HEK293 (cell line): ENCODE data around the gene AP2M1.

Source experiments
- BCL11A ChIP-seq: fragments of 450-650 bp; formaldehyde crosslinking; IDR thresholded peaks from 2 replicates; pipeline ENCODE4 v1.5.1; 2016; ENCODE audit warnings: low read depth, missing biosample characterization, missing genetic modification characterization
- GLI2 ChIP-seq: fragments of 450-650 bp; formaldehyde crosslinking; IDR thresholded peaks from 2 replicates; pipeline ENCODE4; 2017; ENCODE audit warnings: missing biosample characterization, missing genetic modification characterization, low read depth, borderline replicate concordance
- HOXD13 ChIP-seq: sonication (generic); formaldehyde crosslinking; IDR thresholded peaks from 2 replicates; pipeline ENCODE4 v1.8.0; 2022; ENCODE audit warnings: missing genetic modification reagents, borderline replicate concordance
- KLF10 ChIP-seq: fragments of 450-650 bp; IDR thresholded peaks from 2 replicates; pipeline ENCODE4 v1.5.1; 2018; ENCODE audit warnings: missing biosample characterization, mild to moderate bottlenecking, missing genetic modification characterization
- KLF7 ChIP-seq: fragments of 450-650 bp; formaldehyde crosslinking; IDR thresholded peaks from 2 replicates; pipeline ENCODE4 v1.5.1; 2016; ENCODE audit warnings: missing biosample characterization, missing genetic modification characterization, borderline replicate concordance
- RBAK ChIP-seq: fragments of 450-650 bp; formaldehyde crosslinking; IDR thresholded peaks from 2 replicates; pipeline ENCODE4 v1.5.1; 2016; ENCODE audit warnings: missing biosample characterization, missing genetic modification characterization
- SP3 ChIP-seq: fragments of 450-650 bp; formaldehyde crosslinking; IDR thresholded peaks from 2 replicates; pipeline ENCODE4 v1.5.1; 2016; ENCODE audit warnings: missing biosample characterization, missing genetic modification characterization
- ZBTB48 ChIP-seq: fragments of 450-650 bp; formaldehyde crosslinking; IDR thresholded peaks from 2 replicates; pipeline ENCODE4 v1.5.1; 2016; ENCODE audit warnings: missing biosample characterization, missing genetic modification characterization
- ZEB2 ChIP-seq: fragments of 450-650 bp; formaldehyde crosslinking; IDR thresholded peaks from 2 replicates; pipeline ENCODE4 v1.5.1; 2016; ENCODE audit warnings: missing biosample characterization, missing genetic modification characterization
- ZFP3 ChIP-seq: fragments of 450-650 bp; formaldehyde crosslinking; IDR thresholded peaks from 2 replicates; pipeline ENCODE4 v1.5.1; 2016; ENCODE audit warnings: low read depth, missing biosample characterization, missing genetic modification characterization
- ZNF132 ChIP-seq: fragments of 450-650 bp; formaldehyde crosslinking; IDR thresholded peaks from 2 replicates; pipeline ENCODE4 v1.5.1; 2017; ENCODE audit warnings: missing biosample characterization, missing genetic modification characterization, borderline replicate concordance
- ZNF202 ChIP-seq: fragments of 450-650 bp; formaldehyde crosslinking; IDR thresholded peaks from 2 replicates; pipeline ENCODE4 v1.5.1; 2016; ENCODE audit warnings: missing biosample characterization, missing genetic modification characterization, borderline replicate concordance
- ZNF211 ChIP-seq: fragments of 450-650 bp; formaldehyde crosslinking; IDR thresholded peaks from 2 replicates; pipeline ENCODE4 v1.5.1; 2016; ENCODE audit warnings: low read depth, missing biosample characterization, missing genetic modification characterization
- ZNF214 ChIP-seq: fragments of 450-650 bp; formaldehyde crosslinking; IDR thresholded peaks from 2 replicates; pipeline ENCODE4 v1.5.1; 2017; ENCODE audit warnings: missing biosample characterization, mild to moderate bottlenecking, missing genetic modification characterization, borderline replicate concordance
- ZNF37A ChIP-seq: fragments of 450-650 bp; IDR thresholded peaks from 2 replicates; pipeline ENCODE4 v1.5.1; 2018; ENCODE audit warnings: missing biosample characterization, missing genetic modification characterization
- ZNF416 ChIP-seq: fragments of 450-650 bp; formaldehyde crosslinking; IDR thresholded peaks from 2 replicates; pipeline ENCODE4 v1.5.1; 2016; ENCODE audit warnings: missing biosample characterization, missing genetic modification characterization
- ZNF521 ChIP-seq: fragments of 450-650 bp; formaldehyde crosslinking; IDR thresholded peaks from 2 replicates; pipeline ENCODE4 v1.5.1; 2017; ENCODE audit warnings: missing biosample characterization, mild to moderate bottlenecking, missing genetic modification characterization
- ZNF658 ChIP-seq: fragments of 450-650 bp; formaldehyde crosslinking; IDR thresholded peaks from 2 replicates; pipeline ENCODE4; 2016; ENCODE audit warnings: missing biosample characterization, missing genetic modification characterization
- ZNF677 ChIP-seq: fragments of 450-650 bp; IDR thresholded peaks from 2 replicates; pipeline ENCODE4 v1.5.0; 2018; ENCODE audit warnings: missing biosample characterization, mild to moderate bottlenecking, missing genetic modification characterization, moderate library complexity
- ZNF707 ChIP-seq: fragments of 450-650 bp; formaldehyde crosslinking; IDR thresholded peaks from 2 replicates; pipeline ENCODE4 v1.5.1; 2016; ENCODE audit warnings: missing biosample characterization, missing genetic modification characterization
- ZNF792 ChIP-seq: fragments of 450-650 bp; formaldehyde crosslinking; IDR thresholded peaks from 2 replicates; pipeline ENCODE4 v1.5.1; 2016; ENCODE audit warnings: missing biosample characterization, missing genetic modification characterization
- ZNF830 ChIP-seq: fragments of 450-650 bp; IDR thresholded peaks from 2 replicates; pipeline ENCODE4 v1.5.0; 2018; ENCODE audit warnings: missing biosample characterization, missing genetic modification characterization, low read depth, mild to moderate bottlenecking, moderate library complexity
- ZXDB ChIP-seq: fragments of 450-650 bp; formaldehyde crosslinking; IDR thresholded peaks from 2 replicates; pipeline ENCODE4 v1.5.1; 2016; ENCODE audit warnings: missing biosample characterization, missing genetic modification characterization
- TF ChIP-seq, protein P1 (sequence below): fragments of 450-650 bp; formaldehyde crosslinking; IDR thresholded peaks from 2 replicates; pipeline ENCODE4 v1.5.0; 2017; ENCODE audit warnings: missing biosample characterization, missing genetic modification characterization, borderline replicate concordance
- TF ChIP-seq, protein P2 (sequence below): fragments of 450-650 bp; formaldehyde crosslinking; IDR thresholded peaks from 2 replicates; pipeline ENCODE4 v1.5.1; 2016; ENCODE audit warnings: missing biosample characterization, missing genetic modification characterization
- TF ChIP-seq, protein P3 (sequence below): fragments of 450-650 bp; formaldehyde crosslinking; IDR thresholded peaks from 2 replicates; pipeline ENCODE4 v1.5.1; 2016; ENCODE audit warnings: missing biosample characterization, missing genetic modification characterization
- TF ChIP-seq, protein P4 (sequence below): fragments of 450-650 bp; formaldehyde crosslinking; IDR thresholded peaks from 2 replicates; pipeline ENCODE4 v1.5.1; 2017; ENCODE audit warnings: missing biosample characterization, missing genetic modification characterization
- TF ChIP-seq, protein P5 (sequence below): fragments of 450-650 bp; formaldehyde crosslinking; IDR thresholded peaks from 2 replicates; pipeline ENCODE4 v1.5.1; 2016; ENCODE audit warnings: missing biosample characterization, missing genetic modification characterization, borderline replicate concordance
- TF ChIP-seq, protein P6 (sequence below): IDR thresholded peaks from 2 replicates; pipeline ENCODE4 v1.6.1; 2011; ENCODE audit warnings: mild to moderate bottlenecking, low read depth, low read length, borderline replicate concordance
- TF ChIP-seq, protein P7 (sequence below): fragments of 450-650 bp; formaldehyde crosslinking; IDR thresholded peaks from 2 replicates; pipeline ENCODE4 v1.5.1; 2016; ENCODE audit warnings: missing biosample characterization, missing genetic modification characterization

The AP2M1 gene

DNA sequence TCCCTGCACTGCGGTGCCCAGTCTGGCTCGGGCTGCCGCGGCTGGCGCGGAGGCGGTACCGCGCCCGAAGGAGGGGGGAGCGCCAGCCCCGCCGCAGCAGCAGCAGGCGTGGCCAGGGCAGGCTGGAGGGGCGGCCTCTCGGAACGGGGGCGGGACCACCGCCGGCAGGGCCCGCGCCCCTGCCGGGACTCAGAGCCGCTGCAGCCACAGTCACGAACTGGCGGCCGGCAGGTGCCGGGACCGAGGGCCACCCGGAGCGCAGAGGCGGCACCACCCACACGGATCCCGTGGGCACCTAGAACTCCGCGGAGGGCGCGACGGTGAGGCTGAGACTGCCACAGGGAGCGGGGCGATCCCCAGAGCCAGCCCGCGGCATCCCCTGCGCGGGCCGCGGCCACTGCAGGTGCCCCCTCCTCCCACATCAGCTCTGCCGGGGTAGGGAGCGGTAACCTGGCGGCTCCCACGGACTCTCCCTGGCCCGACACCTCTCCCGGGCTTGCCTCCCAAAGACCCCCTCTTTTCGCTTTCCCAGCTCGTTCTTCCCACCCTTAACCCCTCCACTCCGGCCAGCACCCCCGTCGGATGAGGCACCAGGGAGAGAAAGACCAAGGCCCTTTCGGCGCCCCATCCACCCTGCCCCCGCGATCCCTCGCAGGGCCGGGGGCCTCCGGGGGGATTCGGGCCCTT lies 54.9 kb downstream of the AP2M1 start, which contains the start of gene VWA5B2 (continued):
- TF ChIP-seq, protein P1, sequence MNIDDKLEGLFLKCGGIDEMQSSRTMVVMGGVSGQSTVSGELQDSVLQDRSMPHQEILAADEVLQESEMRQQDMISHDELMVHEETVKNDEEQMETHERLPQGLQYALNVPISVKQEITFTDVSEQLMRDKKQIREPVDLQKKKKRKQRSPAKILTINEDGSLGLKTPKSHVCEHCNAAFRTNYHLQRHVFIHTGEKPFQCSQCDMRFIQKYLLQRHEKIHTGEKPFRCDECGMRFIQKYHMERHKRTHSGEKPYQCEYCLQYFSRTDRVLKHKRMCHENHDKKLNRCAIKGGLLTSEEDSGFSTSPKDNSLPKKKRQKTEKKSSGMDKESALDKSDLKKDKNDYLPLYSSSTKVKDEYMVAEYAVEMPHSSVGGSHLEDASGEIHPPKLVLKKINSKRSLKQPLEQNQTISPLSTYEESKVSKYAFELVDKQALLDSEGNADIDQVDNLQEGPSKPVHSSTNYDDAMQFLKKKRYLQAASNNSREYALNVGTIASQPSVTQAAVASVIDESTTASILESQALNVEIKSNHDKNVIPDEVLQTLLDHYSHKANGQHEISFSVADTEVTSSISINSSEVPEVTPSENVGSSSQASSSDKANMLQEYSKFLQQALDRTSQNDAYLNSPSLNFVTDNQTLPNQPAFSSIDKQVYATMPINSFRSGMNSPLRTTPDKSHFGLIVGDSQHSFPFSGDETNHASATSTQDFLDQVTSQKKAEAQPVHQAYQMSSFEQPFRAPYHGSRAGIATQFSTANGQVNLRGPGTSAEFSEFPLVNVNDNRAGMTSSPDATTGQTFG (tag by site-specific recombination) = no peak
- TF ChIP-seq, protein P2, sequence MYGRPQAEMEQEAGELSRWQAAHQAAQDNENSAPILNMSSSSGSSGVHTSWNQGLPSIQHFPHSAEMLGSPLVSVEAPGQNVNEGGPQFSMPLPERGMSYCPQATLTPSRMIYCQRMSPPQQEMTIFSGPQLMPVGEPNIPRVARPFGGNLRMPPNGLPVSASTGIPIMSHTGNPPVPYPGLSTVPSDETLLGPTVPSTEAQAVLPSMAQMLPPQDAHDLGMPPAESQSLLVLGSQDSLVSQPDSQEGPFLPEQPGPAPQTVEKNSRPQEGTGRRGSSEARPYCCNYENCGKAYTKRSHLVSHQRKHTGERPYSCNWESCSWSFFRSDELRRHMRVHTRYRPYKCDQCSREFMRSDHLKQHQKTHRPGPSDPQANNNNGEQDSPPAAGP = 0 out of 2 replicates have a peak, but pooled peaks have one; percentile 38
- TF ChIP-seq KLF7 (tag by site-specific recombination) = no peak
- TF ChIP-seq KLF10 (tag by site-specific recombination) = peak; percentile 29; the same call in 1 of the 2 replicates
- peak; percentile 64 for TF ChIP-seq ZEB2
- no peak for TF ChIP-seq ZFP3
- TF ChIP-seq ZNF677 = no peak
- no peak for TF ChIP-seq BCL11A (tag by site-specific recombination)
- no peak for TF ChIP-seq GLI2
- no peak for TF ChIP-seq ZNF707 (tag by site-specific recombination)
- no peak for TF ChIP-seq ZNF211 (tag by site-specific recombination)
- no peak for TF ChIP-seq HOXD13 (CRISPR knock-in tag)
- TF ChIP-seq ZNF214 (tag by site-specific recombination) = no peak
- TF ChIP-seq, protein P3, sequence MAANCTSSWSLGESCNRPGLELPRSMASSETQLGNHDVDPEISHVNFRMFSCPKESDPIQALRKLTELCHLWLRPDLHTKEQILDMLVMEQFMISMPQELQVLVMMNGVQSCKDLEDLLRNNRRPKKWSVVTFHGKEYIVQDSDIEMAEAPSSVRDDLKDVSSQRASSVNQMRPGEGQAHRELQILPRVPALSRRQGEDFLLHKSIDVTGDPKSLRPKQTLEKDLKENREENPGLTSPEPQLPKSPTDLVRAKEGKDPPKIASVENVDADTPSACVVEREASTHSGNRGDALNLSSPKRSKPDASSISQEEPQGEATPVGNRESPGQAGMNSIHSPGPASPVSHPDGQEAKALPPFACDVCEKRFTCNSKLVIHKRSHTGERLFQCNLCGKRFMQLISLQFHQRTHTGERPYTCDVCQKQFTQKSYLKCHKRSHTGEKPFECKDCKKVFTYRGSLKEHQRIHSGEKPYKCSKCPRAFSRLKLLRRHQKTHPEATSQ = no peak
- TF ChIP-seq ZNF830 (tag by site-specific recombination) = no peak
- no peak for TF ChIP-seq ZNF416
- peak; percentile 45 for TF ChIP-seq SP3
- TF ChIP-seq, protein P4, sequence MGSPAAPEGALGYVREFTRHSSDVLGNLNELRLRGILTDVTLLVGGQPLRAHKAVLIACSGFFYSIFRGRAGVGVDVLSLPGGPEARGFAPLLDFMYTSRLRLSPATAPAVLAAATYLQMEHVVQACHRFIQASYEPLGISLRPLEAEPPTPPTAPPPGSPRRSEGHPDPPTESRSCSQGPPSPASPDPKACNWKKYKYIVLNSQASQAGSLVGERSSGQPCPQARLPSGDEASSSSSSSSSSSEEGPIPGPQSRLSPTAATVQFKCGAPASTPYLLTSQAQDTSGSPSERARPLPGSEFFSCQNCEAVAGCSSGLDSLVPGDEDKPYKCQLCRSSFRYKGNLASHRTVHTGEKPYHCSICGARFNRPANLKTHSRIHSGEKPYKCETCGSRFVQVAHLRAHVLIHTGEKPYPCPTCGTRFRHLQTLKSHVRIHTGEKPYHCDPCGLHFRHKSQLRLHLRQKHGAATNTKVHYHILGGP = no peak
- no peak for TF ChIP-seq ZNF792
- TF ChIP-seq, protein P5, sequence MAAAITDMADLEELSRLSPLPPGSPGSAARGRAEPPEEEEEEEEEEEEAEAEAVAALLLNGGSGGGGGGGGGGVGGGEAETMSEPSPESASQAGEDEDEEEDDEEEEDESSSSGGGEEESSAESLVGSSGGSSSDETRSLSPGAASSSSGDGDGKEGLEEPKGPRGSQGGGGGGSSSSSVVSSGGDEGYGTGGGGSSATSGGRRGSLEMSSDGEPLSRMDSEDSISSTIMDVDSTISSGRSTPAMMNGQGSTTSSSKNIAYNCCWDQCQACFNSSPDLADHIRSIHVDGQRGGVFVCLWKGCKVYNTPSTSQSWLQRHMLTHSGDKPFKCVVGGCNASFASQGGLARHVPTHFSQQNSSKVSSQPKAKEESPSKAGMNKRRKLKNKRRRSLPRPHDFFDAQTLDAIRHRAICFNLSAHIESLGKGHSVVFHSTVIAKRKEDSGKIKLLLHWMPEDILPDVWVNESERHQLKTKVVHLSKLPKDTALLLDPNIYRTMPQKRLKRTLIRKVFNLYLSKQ (tag by site-specific recombination) = no peak
- no peak for TF ChIP-seq ZNF658 (tag by site-specific recombination)
- TF ChIP-seq, protein P6, sequence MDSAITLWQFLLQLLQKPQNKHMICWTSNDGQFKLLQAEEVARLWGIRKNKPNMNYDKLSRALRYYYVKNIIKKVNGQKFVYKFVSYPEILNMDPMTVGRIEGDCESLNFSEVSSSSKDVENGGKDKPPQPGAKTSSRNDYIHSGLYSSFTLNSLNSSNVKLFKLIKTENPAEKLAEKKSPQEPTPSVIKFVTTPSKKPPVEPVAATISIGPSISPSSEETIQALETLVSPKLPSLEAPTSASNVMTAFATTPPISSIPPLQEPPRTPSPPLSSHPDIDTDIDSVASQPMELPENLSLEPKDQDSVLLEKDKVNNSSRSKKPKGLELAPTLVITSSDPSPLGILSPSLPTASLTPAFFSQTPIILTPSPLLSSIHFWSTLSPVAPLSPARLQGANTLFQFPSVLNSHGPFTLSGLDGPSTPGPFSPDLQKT = no peak
- TF ChIP-seq ZNF132 (tag by site-specific recombination) = no peak
- TF ChIP-seq, protein P7, sequence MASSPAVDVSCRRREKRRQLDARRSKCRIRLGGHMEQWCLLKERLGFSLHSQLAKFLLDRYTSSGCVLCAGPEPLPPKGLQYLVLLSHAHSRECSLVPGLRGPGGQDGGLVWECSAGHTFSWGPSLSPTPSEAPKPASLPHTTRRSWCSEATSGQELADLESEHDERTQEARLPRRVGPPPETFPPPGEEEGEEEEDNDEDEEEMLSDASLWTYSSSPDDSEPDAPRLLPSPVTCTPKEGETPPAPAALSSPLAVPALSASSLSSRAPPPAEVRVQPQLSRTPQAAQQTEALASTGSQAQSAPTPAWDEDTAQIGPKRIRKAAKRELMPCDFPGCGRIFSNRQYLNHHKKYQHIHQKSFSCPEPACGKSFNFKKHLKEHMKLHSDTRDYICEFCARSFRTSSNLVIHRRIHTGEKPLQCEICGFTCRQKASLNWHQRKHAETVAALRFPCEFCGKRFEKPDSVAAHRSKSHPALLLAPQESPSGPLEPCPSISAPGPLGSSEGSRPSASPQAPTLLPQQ = 0 out of 2 replicates have a peak, but pooled peaks have one; percentile 42
- TF ChIP-seq ZBTB48 (tag by site-specific recombination) = no peak
- TF ChIP-seq ZNF37A = no peak
- TF ChIP-seq RBAK (tag by site-specific recombination) = no peak
- no peak for TF ChIP-seq ZNF202 (tag by site-specific recombination)
- no peak for TF ChIP-seq ZNF521
- TF ChIP-seq ZXDB (tag by site-specific recombination) = 0 out of 2 replicates have a peak, but pooled peaks have one; percentile 53
